KMS-11 (cell line): ENCODE data around the gene TRIM68.

Source experiments
- H2AFZ ChIP-seq: fragments of 200-600 bp; sonication (generic); 2 replicates; pipeline ENCODE4 v1.6.1; 2016; ENCODE audit warnings: antibody characterized with exemption, mixed run types, low read depth
- H3K27ac ChIP-seq: fragments of 200-600 bp; sonication (generic); 2 replicates; pipeline ENCODE4 v1.6.1; 2016; ENCODE audit warnings: mild to moderate bottlenecking, mixed run types
- H3K27me3 ChIP-seq: fragments of 200-600 bp; sonication (generic); 2 replicates; pipeline ENCODE4 v1.6.1; 2017; ENCODE audit warnings: mild to moderate bottlenecking, low read depth, mixed run types, moderate library complexity; ENCODE audit not compliant: insufficient read depth
- H3K36me3 ChIP-seq: fragments of 200-600 bp; sonication (generic); 2 replicates; pipeline ENCODE4 v1.6.1; 2017; ENCODE audit warnings: mild to moderate bottlenecking, mixed run types; ENCODE audit not compliant: insufficient read depth
- H3K4me1 ChIP-seq: fragments of 200-600 bp; sonication (generic); 2 replicates; pipeline ENCODE4 v1.6.1; 2016; ENCODE audit warnings: mild to moderate bottlenecking, low read depth, mixed run types; ENCODE audit not compliant: poor library complexity, severe bottlenecking
- H3K4me2 ChIP-seq: fragments of 200-600 bp; sonication (generic); 2 replicates; pipeline ENCODE4 v1.7.0; 2016; ENCODE audit warnings: mild to moderate bottlenecking, mixed run types
- H3K4me3 ChIP-seq: fragments of 200-600 bp; sonication (generic); IDR thresholded peaks from 2 replicates; pipeline ENCODE4 v1.6.1; 2017; ENCODE audit warnings: low read depth, low read length, mixed read lengths; ENCODE audit not compliant: insufficient read depth
- H3K79me2 ChIP-seq: fragments of 200-600 bp; sonication (generic); 2 replicates; pipeline ENCODE4 v1.6.1; 2016; ENCODE audit warnings: low read depth, mixed run types; ENCODE audit not compliant: insufficient read depth
- H3K9ac ChIP-seq: fragments of 200-600 bp; sonication (generic); 2 replicates; pipeline ENCODE4 v1.6.1; 2016; ENCODE audit warnings: mild to moderate bottlenecking, mixed run types
- H4K20me1 ChIP-seq: fragments of 200-600 bp; sonication (generic); 2 replicates; pipeline ENCODE4 v1.6.1; 2016; ENCODE audit warnings: mild to moderate bottlenecking, mixed run types; ENCODE audit not compliant: insufficient read depth
- CTCF ChIP-seq: fragments of 200-600 bp; sonication (generic); conservative IDR thresholded peaks from 2 replicates; pipeline ENCODE4 v1.6.1; 2017; ENCODE audit warnings: low read depth, mild to moderate bottlenecking, antibody characterized with exemption, low read length, moderate library complexity, mixed read lengths

TRIM68 gene

GRCh38 chr11:4560467-4560866, 47.6 kb downstream of the TRIM68 start:
- H3K79me2 ChIP-seq = no peaks in the 10 kb centered on the region
- H3K9ac ChIP-seq = no peak overlapping the region
- no peaks in the 10 kb centered on the region for H3K36me3 ChIP-seq
- no peaks in the 10 kb centered on the region for H3K27me3 ChIP-seq
- H3K4me1 ChIP-seq = no peaks in the 10 kb centered on the region
- no peak overlapping the region for H3K4me3 ChIP-seq
- H4K20me1 ChIP-seq = no peaks in the 10 kb centered on the region
- H2AFZ ChIP-seq = no peak overlapping the region
- no peak overlapping the region for H3K4me2 ChIP-seq
- H3K27ac ChIP-seq = no peak overlapping the region
- TF ChIP-seq CTCF = no peak

GRCh38 chr11:4559527-4560440, 48.2 kb downstream of the TRIM68 start:
- no peak overlapping the region for H3K9ac ChIP-seq
- TF ChIP-seq CTCF = no peak
- no peaks in the 10 kb centered on the region for H3K79me2 ChIP-seq
- H4K20me1 ChIP-seq = no peaks in the 10 kb centered on the region
- no peaks in the 10 kb centered on the region for H3K4me1 ChIP-seq
- no peak overlapping the region for H2AFZ ChIP-seq
- H3K4me3 ChIP-seq = no peak overlapping the region
- no peak overlapping the region for H3K27ac ChIP-seq
- H3K27me3 ChIP-seq = no peaks in the 10 kb centered on the region
- no peaks in the 10 kb centered on the region for H3K36me3 ChIP-seq
- H3K4me2 ChIP-seq = no peak overlapping the region

- H3K4me2 ChIP-seq = no peak overlapping the region
- H3K4me3 ChIP-seq = no peak overlapping the region
- no peaks in the 10 kb centered on the region for H3K4me1 ChIP-seq
- no peaks in the 10 kb centered on the region for H3K36me3 ChIP-seq
- H4K20me1 ChIP-seq = no peaks in the 10 kb centered on the region
- H2AFZ ChIP-seq = no peak overlapping the region
- no peak; the same call in 1 of the 2 replicates for TF ChIP-seq CTCF
- H3K27ac ChIP-seq = no peak overlapping the region
- H3K9ac ChIP-seq = no peak overlapping the region
- no peaks in the 10 kb centered on the region for H3K79me2 ChIP-seq
- no peaks in the 10 kb centered on the region for H3K27me3 ChIP-seq
Observed at GRCh38 chr11:4551346-4551979, 56.6 kb downstream of the TRIM68 start.
